SK-N-SH (cell line): Measurements from ENCODE around the gene RNF212B. TPM values are rescaled to one million over a fixed set of nuclear protein-coding genes. Genes with fewer than 3 reads are reported as not detected.

Source experiments
- CTCF ChIA-PET: fragments of 300-600, 350-600 bp; formaldehyde crosslinking; extraction: SDS; loops from one replicate; lab custom pipeline; 2021; lab: Yijun Ruan, JAX
- POLR2A ChIA-PET: fragments of 350-600 bp; sonication (Branson Sonifier 250); formaldehyde crosslinking; extraction: SDS; loops from one replicate; lab custom pipeline; 2020; ENCODE audit warnings: antibody characterized with exemption, inconsistent platforms; lab: Yijun Ruan, JAX
- DNase-seq: peaks from one replicate; pipeline ENCODE4 v3.0.0; 2012
- H2AFZ ChIP-seq: fragments of 200-600 bp; sonication (generic); 2 replicates; pipeline ENCODE4 v1.8.1; 2016; ENCODE audit warnings: antibody characterized with exemption, mild to moderate bottlenecking, low read depth
- H3F3A ChIP-seq: fragments of 200-600 bp; sonication (generic); replicated peaks from 2 replicates; pipeline ENCODE3; 2016; ENCODE audit warnings: antibody characterized with exemption, mild to moderate bottlenecking; ENCODE audit not compliant: insufficient read depth
- H3K27ac ChIP-seq, 2 experiments: fragments of 200-500 bp in 1 of 2; fragments of 200-600 bp in 1 of 2; sonication (Bioruptor generic) in 1 of 2; sonication (generic), shearing (Covaris generic) in 1 of 2; 2 replicates each; pipeline versions ENCODE4 v1.5.1 to v1.6.1; 2014 to 2016; ENCODE audit warnings: low read depth in 2 of 2, inconsistent platforms in 1 of 2, low read length in 1 of 2, mild to moderate bottlenecking in 1 of 2, mixed read lengths in 1 of 2
- H3K27me3 ChIP-seq: fragments of 200-600 bp; sonication (generic), shearing (Covaris generic); 2 replicates; pipeline ENCODE4 v1.6.1; 2016; ENCODE audit warnings: mixed run types; ENCODE audit not compliant: insufficient read depth
- H3K36me3 ChIP-seq, 2 experiments: fragments of 200-500 bp in 1 of 2; fragments of 200-600 bp in 1 of 2; sonication (Bioruptor generic) in 1 of 2; sonication (generic) in 1 of 2; replicated peaks in 1 of 2; 2 replicates each; pipeline versions ENCODE3 to v1.5.1; 2014 to 2016; ENCODE audit warnings: low read length in 1 of 2, mild to moderate bottlenecking in 1 of 2; ENCODE audit not compliant: insufficient read depth in 2 of 2, control insufficient read depth in 1 of 2
- H3K4me1 ChIP-seq, 2 experiments: fragments of 200-500 bp in 1 of 2; fragments of 200-600 bp in 1 of 2; sonication (Bioruptor generic) in 1 of 2; sonication (generic), shearing (Covaris generic) in 1 of 2; 2 replicates each; pipeline versions ENCODE4 v1.5.1 to v1.6.1; 2014 to 2016; ENCODE audit warnings: low read depth in 1 of 2, low read length in 1 of 2, mixed run types in 1 of 2; ENCODE audit not compliant: insufficient read depth in 2 of 2, control insufficient read depth in 1 of 2
- H3K4me2 ChIP-seq: fragments of 200-600 bp; sonication (generic), shearing (Covaris generic); 2 replicates; pipeline ENCODE4 v1.6.1; 2017; ENCODE audit warnings: mixed run types
- H3K4me3 ChIP-seq, 2 experiments: fragments of 200-500 bp in 1 of 2; fragments of 200-600 bp in 1 of 2; sonication (Bioruptor generic) in 1 of 2; sonication (generic), shearing (Covaris generic) in 1 of 2; 2 replicates each; pipeline versions ENCODE4 v1.5.1 to v1.8.1; 2014 to 2016; ENCODE audit warnings: low read depth in 2 of 2, inconsistent platforms in 1 of 2, low read length in 1 of 2, mild to moderate bottlenecking in 1 of 2, mixed read lengths in 1 of 2, moderate library complexity in 1 of 2
- H3K79me2 ChIP-seq: fragments of 200-600 bp; sonication (generic); 2 replicates; pipeline ENCODE4 v1.8.1; 2017; ENCODE audit warnings: mild to moderate bottlenecking; ENCODE audit not compliant: insufficient read depth
- H3K9ac ChIP-seq: fragments of 200-600 bp; sonication (generic); 2 replicates; pipeline ENCODE4 v1.6.1; 2017; ENCODE audit warnings: mixed run types
- H3K9me2 ChIP-seq: fragments of 200-600 bp; sonication (generic); 2 replicates; pipeline ENCODE4 v1.6.1; 2017; ENCODE audit warnings: mixed run types
- H3K9me3 ChIP-seq: fragments of 200-600 bp; sonication (generic); 2 replicates; pipeline ENCODE4 v1.6.1; 2017; ENCODE audit warnings: mixed run types, mild to moderate bottlenecking, moderate library complexity
- H4K20me1 ChIP-seq: fragments of 200-600 bp; sonication (generic); 2 replicates; pipeline ENCODE4 v1.6.1; 2017; ENCODE audit warnings: mild to moderate bottlenecking, mixed run types; ENCODE audit not compliant: insufficient read depth
- CHD2 ChIP-seq: fragments of 150-350 bp; IDR thresholded peaks from 2 replicates; pipeline ENCODE4 v1.6.1; 2018; ENCODE audit warnings: low read length; ENCODE audit not compliant: partially characterized antibody
- CTCF ChIP-seq: fragments of 200-600 bp; sonication (generic); IDR thresholded peaks from 2 replicates; pipeline ENCODE4 v1.6.1; 2017; ENCODE audit warnings: antibody characterized with exemption, mild to moderate bottlenecking, moderate library complexity
- ELF1 ChIP-seq: IDR thresholded peaks from 2 replicates; pipeline ENCODE4 v1.4.0; 2012
- EP300 ChIP-seq, 2 experiments: IDR thresholded peaks; 2 replicates each; pipeline versions ENCODE4 v1.4.0 to v1.6.1; 2012; ENCODE audit warnings: borderline replicate concordance in 1 of 2, low read depth in 1 of 2, low read length in 1 of 2
- EZH2phosphoT487 ChIP-seq: fragments of 200-600 bp; sonication (generic); IDR thresholded peaks from 2 replicates; pipeline ENCODE4 v1.6.1; 2017; ENCODE audit warnings: low read depth, mixed run types, mild to moderate bottlenecking, antibody characterized with exemption, moderate library complexity, borderline replicate concordance
- FOXJ3 ChIP-seq: sonication (generic); formaldehyde crosslinking; IDR thresholded peaks from 2 replicates; pipeline ENCODE4 v1.5.1; 2020; ENCODE audit warnings: mild to moderate bottlenecking, missing genetic modification reagents
- FOXM1 ChIP-seq: IDR thresholded peaks from 2 replicates; pipeline ENCODE4 v1.4.0; 2012; ENCODE audit warnings: low read depth, mild to moderate bottlenecking
- GABPA ChIP-seq: IDR thresholded peaks from 2 replicates; pipeline ENCODE4 v1.4.0; 2012; ENCODE audit warnings: low read depth, mild to moderate bottlenecking
- GATA2 ChIP-seq: sonication (generic); formaldehyde crosslinking; IDR thresholded peaks from 2 replicates; pipeline ENCODE4 v1.5.0; 2020; ENCODE audit warnings: mild to moderate bottlenecking, missing genetic modification reagents
- JUND ChIP-seq: IDR thresholded peaks from 2 replicates; pipeline ENCODE4 v1.4.0; 2012
- NFIC ChIP-seq: IDR thresholded peaks from 2 replicates; pipeline ENCODE4 v1.4.0; 2012; ENCODE audit warnings: borderline replicate concordance
- POLR2AphosphoS5 ChIP-seq: IDR thresholded peaks from 2 replicates; pipeline ENCODE4 v1.6.1; 2012; ENCODE audit warnings: low read depth, low read length
- RAD21 ChIP-seq: IDR thresholded peaks from 2 replicates; pipeline ENCODE4 v1.6.1; 2012; ENCODE audit warnings: mild to moderate bottlenecking, low read length
- RCOR1 ChIP-seq: fragments of 150-350 bp; IDR thresholded peaks from 2 replicates; pipeline ENCODE4 v1.6.1; 2017; ENCODE audit warnings: antibody characterized with exemption, low read length
- RXRA ChIP-seq: IDR thresholded peaks from 2 replicates; pipeline ENCODE4 v1.4.0; 2012; ENCODE audit warnings: low read depth, mild to moderate bottlenecking, borderline replicate concordance
- SIN3A ChIP-seq: IDR thresholded peaks from 2 replicates; pipeline ENCODE4 v1.6.1; 2012; ENCODE audit warnings: low read depth, mild to moderate bottlenecking, low read length, moderate library complexity, borderline replicate concordance
- SMC3 ChIP-seq: IDR thresholded peaks from 2 replicates; pipeline ENCODE4 v1.6.1; 2012; ENCODE audit warnings: low read depth, low read length, improper control_type of control experiment
- TCF12 ChIP-seq: IDR thresholded peaks from 2 replicates; pipeline ENCODE4 v1.4.0; 2012
- TEAD4 ChIP-seq: IDR thresholded peaks from 2 replicates; pipeline ENCODE4 v1.4.0; 2012; ENCODE audit warnings: mild to moderate bottlenecking, borderline replicate concordance; ENCODE audit not compliant: insufficient read depth
- USF2 ChIP-seq: fragments of 150-350 bp; IDR thresholded peaks from 2 replicates; pipeline ENCODE4 v1.6.1; 2017; ENCODE audit warnings: antibody characterized with exemption, low read length, low read depth, borderline replicate concordance
- polyA plus RNA-seq, 3 experiments: library from polyadenylated mRNA; depleted of rRNA; stranded (reverse); fragments of >200 nt; gene quantifications; 2 replicates each; pipeline ENCODE4 v1.2.3, GENCODE V29; 2012
- TF ChIP-seq, protein P1 (sequence below): IDR thresholded peaks from 2 replicates; pipeline ENCODE4 v1.4.0; 2012; ENCODE audit warnings: low read depth, borderline replicate concordance

Gene RNF212B
- polyA plus RNA-seq, 1 of the 3 experiments (the other 2 are of a cell fraction): not detected

- TF ChIP-seq USF2 (no peak), RCOR1 (no peak), NFIC (no peak), JUND (no peak), EZH2phosphoT487 (no peak), RAD21 (no peak), POLR2AphosphoS5 (no peak)
Measured at GRCh38 chr14:23243066-23243465, 5.3 kb downstream of the RNF212B start (continued).

DNA sequence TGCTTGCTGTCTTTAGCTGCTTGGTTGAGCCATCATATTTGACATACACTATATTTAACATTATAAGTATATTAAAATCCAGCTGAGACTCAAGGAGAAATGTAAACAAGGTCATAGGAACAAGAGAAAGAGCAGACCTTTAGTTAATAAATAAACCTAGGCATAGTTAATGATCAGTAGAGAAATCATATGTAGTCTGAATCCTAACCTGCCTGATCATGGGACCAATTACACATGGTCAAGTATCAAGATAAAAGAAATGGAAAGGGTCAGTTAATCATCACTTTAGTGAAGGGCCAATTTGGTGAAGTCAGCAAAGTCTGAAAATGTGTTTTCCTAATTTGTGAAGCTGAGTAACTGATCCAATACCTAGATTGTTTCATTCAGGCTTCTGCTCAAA lies 7.5 kb downstream of the RNF212B start:
- Histone ChIP-seq H3K79me2 (no peaks in the 10 kb centered on the region), H3K9me2 (no peaks in the 10 kb centered on the region), H3K36me3 (no peaks in the 10 kb centered on the region), H3K27ac (no peak overlapping the region), H3K4me3 (no peak overlapping the region), H4K20me1 (no peaks in the 10 kb centered on the region), H3F3A (no peaks in the 10 kb centered on the region), H3K9me3 (no peaks in the 10 kb centered on the region)
- no peak for DNase-seq
- TF ChIP-seq, protein P1, sequence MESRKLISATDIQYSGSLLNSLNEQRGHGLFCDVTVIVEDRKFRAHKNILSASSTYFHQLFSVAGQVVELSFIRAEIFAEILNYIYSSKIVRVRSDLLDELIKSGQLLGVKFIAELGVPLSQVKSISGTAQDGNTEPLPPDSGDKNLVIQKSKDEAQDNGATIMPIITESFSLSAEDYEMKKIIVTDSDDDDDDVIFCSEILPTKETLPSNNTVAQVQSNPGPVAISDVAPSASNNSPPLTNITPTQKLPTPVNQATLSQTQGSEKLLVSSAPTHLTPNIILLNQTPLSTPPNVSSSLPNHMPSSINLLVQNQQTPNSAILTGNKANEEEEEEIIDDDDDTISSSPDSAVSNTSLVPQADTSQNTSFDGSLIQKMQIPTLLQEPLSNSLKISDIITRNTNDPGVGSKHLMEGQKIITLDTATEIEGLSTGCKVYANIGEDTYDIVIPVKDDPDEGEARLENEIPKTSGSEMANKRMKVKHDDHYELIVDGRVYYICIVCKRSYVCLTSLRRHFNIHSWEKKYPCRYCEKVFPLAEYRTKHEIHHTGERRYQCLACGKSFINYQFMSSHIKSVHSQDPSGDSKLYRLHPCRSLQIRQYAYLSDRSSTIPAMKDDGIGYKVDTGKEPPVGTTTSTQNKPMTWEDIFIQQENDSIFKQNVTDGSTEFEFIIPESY: no peak
- TF ChIP-seq SIN3A: no peak
- TF ChIP-seq NFIC: no peak
- no peak for TF ChIP-seq EP300 (IDR thresholded peaks at IDR 0.05; ENCODE audit: borderline replicate concordance in 1 of 2, low read depth in 1 of 2, low read length in 1 of 2)
- no peak for TF ChIP-seq USF2
- TF ChIP-seq JUND: no peak
- no peak for TF ChIP-seq POLR2AphosphoS5
- TF ChIP-seq CHD2: no peak
- TF ChIP-seq CTCF: no peak
- TF ChIP-seq ELF1: no peak
- no peak for TF ChIP-seq TEAD4
- no peak for TF ChIP-seq FOXM1
- TF ChIP-seq SMC3: no peak
- no peak for TF ChIP-seq FOXJ3
- no peak for TF ChIP-seq GABPA
- no peak for TF ChIP-seq GATA2 (CRISPR knock-in tag)
- no peak for TF ChIP-seq RCOR1
- TF ChIP-seq EZH2phosphoT487: no peak
- TF ChIP-seq TCF12: no peak
- TF ChIP-seq RXRA: no peak
- TF ChIP-seq, all 33 proteins: peak for 0
- Histone ChIP-seq H2AFZ (no peak overlapping the region), H3K4me2 (no peak overlapping the region), H3K27me3 (peaks cover 29% of the 10 kb centered on the region; the same call in 1 of the 2 replicates), H3K4me1 (no peaks in the 10 kb centered on the region), H3K9ac (no peak overlapping the region)
- CTCF ChIA-PET: interaction anchor here (0.8 kb wide), 1 partner anchor 58 kb away, joined by 3 read pairs; no protein-coding TSS in a partner anchor
- POLR2A ChIA-PET: no interaction called here
